Measurements from ENCODE around the gene BCAR3.
A peak's percentile ranks its signal among the peaks of the same experiment; 100 is the strongest.
"Not testable (repeated sequence)": the region's sequence is repeated elsewhere in the genome, so short reads cannot be mapped to it uniquely, and the experiment has no call there.

BCAR3 gene

GRCh38 chr1:93704052-93704451, 22.4 kb upstream of the BCAR3 start:
- DNase-seq = no peak

DNA sequence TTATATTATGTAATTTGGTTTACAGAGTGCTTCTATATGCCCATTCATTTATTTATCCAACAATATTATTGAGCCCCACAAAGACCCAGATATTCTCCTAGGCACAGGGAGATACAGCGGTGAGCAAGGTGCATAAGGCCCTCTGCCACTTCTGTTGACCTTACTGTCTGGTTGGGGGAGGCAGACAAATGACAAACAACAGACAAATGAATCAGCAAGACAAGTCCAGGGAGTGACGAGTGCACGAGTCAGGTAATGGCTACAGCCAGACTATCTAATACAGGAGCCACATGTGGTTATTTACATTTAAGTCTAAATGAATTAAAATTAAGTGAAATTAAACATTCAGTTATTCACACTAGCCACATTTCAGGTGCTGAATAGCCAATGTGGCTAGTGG, 22.0 kb upstream of the BCAR3 start:
- peak; percentile 38 for DNase-seq

DNA sequence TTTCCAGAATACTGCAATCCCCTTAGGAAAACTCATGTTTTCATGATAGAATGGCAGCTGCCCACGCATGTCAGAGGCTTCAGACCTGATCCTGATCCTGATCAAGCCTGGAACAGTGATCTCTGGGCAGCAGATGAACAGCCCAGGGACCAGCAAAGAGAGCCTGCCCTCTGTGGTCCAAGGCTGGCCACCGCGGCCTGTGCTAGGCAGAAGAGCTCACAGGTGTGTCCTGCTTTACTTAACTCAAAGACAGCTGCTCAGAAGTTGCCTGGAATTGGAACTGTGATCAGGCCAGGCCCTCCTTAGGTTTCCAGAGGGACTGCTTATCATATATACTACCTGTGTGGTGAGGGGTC, 21.2 kb upstream of the BCAR3 start:
- no peak for DNase-seq

GRCh38 chr1:93702111-93702827, 20.6 kb upstream of the BCAR3 start:
- DNase-seq = no peak

DNA sequence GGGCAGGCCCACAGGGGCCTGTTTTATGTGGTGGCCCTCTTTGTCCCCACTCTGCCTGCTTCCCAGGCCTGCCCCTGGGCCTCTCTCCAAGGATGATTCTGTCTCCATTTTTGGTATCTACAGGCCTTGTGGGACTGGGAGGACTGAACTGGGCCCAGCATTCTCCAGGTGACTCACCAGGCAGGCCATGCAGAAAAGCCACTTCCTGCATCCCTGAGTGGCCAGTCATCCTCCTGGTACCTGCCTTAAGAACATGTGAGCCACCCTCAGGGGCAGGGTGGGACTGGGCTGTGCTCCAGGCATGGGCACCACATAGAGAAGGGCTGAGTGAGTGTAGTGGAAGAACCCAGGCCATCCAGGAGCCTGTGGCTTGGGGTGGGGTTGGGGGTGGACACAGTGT, 20.0 kb upstream of the BCAR3 start:
- DNase-seq = peak; percentile 100

GRCh38 chr1:93700532-93701469, 19.2 kb upstream of the BCAR3 start:
- no peak for DNase-seq

DNA sequence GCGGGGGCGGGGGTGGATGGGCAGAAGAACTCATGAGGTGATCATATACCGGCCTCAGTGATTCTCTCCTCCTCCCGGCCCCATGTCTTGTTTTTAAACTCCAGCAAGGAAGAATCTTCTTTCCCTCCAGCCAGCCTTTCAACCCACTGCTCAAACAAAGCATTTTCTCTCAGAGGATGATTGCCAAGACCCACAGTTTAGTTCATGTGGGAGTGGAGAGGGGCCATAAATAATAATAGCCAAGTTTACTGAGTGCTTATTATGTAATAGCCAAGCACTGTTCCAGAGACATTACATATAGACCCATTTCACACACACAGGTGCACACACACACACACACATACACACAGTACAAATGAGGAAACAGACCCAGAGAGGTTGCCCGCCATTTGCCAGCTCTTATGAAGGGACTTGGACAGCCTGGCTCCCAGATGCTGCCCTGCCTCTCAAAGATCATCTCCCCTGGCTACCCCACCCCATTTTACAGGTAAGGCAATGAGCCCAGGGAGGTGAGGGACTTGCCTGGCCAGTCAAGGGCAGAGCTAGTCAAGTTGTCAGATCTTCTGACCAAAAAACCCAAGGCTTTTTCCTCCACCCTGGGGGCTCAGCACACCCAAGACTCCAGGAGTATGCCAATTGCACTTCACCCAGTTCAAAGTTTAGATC, 18.0 kb upstream of the BCAR3 start:
- no peak for DNase-seq

GRCh38 chr1:93699049-93699384, 17.4 kb upstream of the BCAR3 start:
- no peak for DNase-seq

DNA sequence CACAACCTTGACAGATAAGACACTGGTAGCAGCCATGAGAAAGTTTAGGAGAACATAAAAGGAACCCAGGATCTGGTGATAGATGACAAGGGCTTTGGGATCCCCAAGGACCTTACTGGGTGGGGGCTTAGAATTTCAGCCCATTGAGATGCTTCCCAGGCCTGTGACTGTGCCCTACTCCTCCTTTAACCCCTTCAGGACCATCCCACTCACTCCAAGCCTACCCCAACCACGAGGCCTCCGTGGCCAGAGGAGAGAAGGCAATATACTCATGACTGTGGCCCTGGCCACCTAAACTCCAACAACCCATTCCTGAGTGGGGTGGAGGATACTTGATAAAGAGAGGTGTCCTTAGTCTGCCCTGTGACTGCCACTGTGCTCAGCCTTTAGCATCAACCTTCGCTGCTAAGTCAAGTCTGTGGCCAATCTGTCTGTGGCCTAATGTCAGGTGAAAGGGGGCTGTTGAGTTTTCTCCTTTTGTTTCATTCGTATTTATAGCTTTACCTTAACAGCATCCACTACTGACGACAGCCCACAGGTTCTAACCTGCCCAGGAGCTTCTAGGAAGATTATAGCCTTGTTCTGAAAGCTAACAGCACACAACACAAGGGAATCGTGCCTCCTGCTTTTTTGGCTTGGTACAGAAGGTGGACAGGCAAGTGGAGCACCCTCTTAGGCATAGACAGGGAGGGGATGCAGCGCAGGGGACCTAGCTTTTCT, 16.9 kb upstream of the BCAR3 start:
- DNase-seq = no peak

GRCh38 chr1:93697566-93697965, 15.9 kb upstream of the BCAR3 start:
- DNase-seq = not testable (repeated sequence)

GRCh38 chr1:93695411-93696005, 13.9 kb upstream of the BCAR3 start:
- DNase-seq = no peak

DNA sequence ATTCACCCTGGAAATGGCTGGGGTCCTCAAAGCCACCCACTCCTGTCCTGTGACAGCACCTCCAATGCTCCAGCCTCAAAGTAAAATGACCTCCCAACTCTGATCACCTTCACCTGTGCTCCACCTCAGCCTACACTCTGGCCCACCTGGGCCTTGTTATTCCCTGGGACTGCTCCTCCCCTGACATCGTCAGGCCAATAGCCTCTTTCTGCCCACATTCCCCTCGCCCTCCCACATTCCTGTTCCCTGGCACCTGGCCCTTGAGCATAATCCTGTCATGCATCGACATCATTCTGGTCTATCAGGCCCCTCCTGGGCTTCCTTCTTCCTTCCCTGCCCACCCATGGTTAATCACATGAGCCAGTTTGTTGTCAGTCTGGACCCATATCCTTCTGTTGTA, 13.2 kb upstream of the BCAR3 start:
- DNase-seq = no peak

DNA sequence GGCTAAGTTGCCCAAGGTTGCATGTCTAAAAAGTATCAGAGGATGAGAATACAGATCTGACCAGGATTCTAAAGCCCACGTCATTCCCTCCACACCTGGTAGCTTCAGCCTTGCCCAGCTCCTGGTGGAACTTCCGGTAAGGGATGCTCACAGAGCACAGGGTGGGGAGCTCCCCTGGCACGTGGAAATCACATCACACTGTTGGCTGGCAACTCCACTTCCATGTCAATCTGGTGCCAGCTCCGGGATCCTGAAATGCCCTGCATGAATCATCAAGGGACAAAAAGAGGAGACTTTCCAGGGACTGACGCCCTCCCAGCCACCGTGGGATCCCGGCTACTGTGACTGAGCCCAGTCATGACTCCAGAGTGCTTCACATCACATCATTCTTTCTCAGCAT, 12.4 kb upstream of the BCAR3 start:
- DNase-seq = no peak

- peak; percentile 93 for DNase-seq
Measured at GRCh38 chr1:93692983-93693591, 11.4 kb upstream of the BCAR3 start.

- peak; percentile 74 for DNase-seq
Measured at GRCh38 chr1:93692451-93692861, 10.8 kb upstream of the BCAR3 start.

DNA sequence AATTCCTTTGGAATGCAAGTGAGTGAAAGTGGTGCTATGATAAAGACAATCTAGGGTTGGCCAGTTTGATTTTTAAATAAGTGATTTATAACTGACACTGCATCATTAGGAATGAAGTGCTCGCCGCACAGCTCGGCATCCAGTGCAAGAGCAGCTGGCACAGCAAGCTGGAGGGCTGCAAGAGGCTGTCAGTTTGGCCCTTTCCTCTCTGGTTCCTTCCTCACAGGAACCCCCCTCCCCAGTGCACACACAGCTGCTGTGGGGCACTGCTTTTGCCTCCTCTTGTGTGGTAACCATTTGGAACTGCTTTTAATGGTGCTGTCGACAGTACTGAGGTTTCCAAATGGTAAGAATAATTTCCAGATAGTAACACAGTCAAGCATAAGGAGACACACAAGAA, 10.4 kb upstream of the BCAR3 start:
- no peak for DNase-seq

- DNase-seq = no peak
Measured at GRCh38 chr1:93690921-93691789, 9.5 kb upstream of the BCAR3 start.

- no peak for DNase-seq
Measured at GRCh38 chr1:93690341-93690740, 8.7 kb upstream of the BCAR3 start.

GRCh38 chr1:93689521-93690223, 8.0 kb upstream of the BCAR3 start:
- no peak for DNase-seq

GRCh38 chr1:93687542-93687941, 5.9 kb upstream of the BCAR3 start:
- no peak for DNase-seq
